IMR-90 (cell line): ENCODE data around the gene DSCAM. TPM values are rescaled to one million over a fixed set of nuclear protein-coding genes. Genes with fewer than 3 reads are reported as not detected.

ENCODE experiments used
- ATAC-seq: fragments of 200-7000 bp; cut with Tn5 transposase; 2 replicates; pipeline ENCODE4 v1.9.1; 2020; ENCODE audit warnings: low read depth, mild to moderate bottlenecking, moderate library complexity
- BruUV-seq: library from RNA; stranded (reverse); fragments of 400-500 nt; replicated peaks from 2 replicates; lab custom pipeline; 2021; lab: Mats Ljungman, UMichigan
- CTCF ChIA-PET: fragments of 300-600 bp; formaldehyde crosslinking; extraction: SDS; loops from one replicate; lab custom pipeline; 2021; ENCODE audit warnings: antibody characterized with exemption; lab: Yijun Ruan, JAX
- POLR2A ChIA-PET: fragments of 300-600 bp; sonication (Branson Sonifier 250); formaldehyde crosslinking; loops from one replicate; lab custom pipeline; 2022; ENCODE audit warnings: antibody characterized with exemption; ENCODE audit not compliant: unreplicated experiment; lab: Charles Lee
- DNase-seq: peaks from one replicate; pipeline ENCODE4 v3.0.0; 2013
- H2AFZ ChIP-seq: replicated peaks from 2 replicates; pipeline ENCODE3; 2013; ENCODE audit warnings: low read length, mild to moderate bottlenecking; ENCODE audit not compliant: poor library complexity
- H2AK5ac ChIP-seq: 2 replicates; pipeline ENCODE4 v1.6.1; 2013; ENCODE audit warnings: low read depth, low read length, inconsistent platforms
- H2AK9ac ChIP-seq: replicated peaks from 2 replicates; pipeline ENCODE3; 2013; ENCODE audit warnings: mild to moderate bottlenecking, low read depth, low read length, moderate library complexity; ENCODE audit not compliant: poor library complexity
- H2BK120ac ChIP-seq: 2 replicates; pipeline ENCODE4 v1.6.1; 2013; ENCODE audit warnings: low read depth, low read length, inconsistent platforms
- H2BK15ac ChIP-seq: 3 replicates; pipeline ENCODE4 v1.6.1; 2013; ENCODE audit warnings: low read depth, low read length, inconsistent platforms
- H2BK20ac ChIP-seq: 2 replicates; pipeline ENCODE4 v1.6.1; 2013; ENCODE audit warnings: low read depth, mild to moderate bottlenecking, inconsistent platforms, low read length, moderate library complexity
- H2BK5ac ChIP-seq: 2 replicates; pipeline ENCODE4 v1.6.1; 2013; ENCODE audit warnings: mild to moderate bottlenecking, low read depth, low read length, inconsistent platforms; ENCODE audit not compliant: poor library complexity, severe bottlenecking
- H3K14ac ChIP-seq: replicated peaks from 2 replicates; pipeline ENCODE4 v1.6.1; 2013; ENCODE audit warnings: low read depth, low read length, inconsistent platforms
- H3K18ac ChIP-seq: 2 replicates; pipeline ENCODE4 v1.6.1; 2013; ENCODE audit warnings: low read depth, low read length, control low read depth
- H3K23ac ChIP-seq: 2 replicates; pipeline ENCODE4 v1.6.1; 2013; ENCODE audit warnings: low read depth, low read length, inconsistent platforms
- H3K27ac ChIP-seq: 2 replicates; pipeline ENCODE4 v1.5.1; 2013; ENCODE audit warnings: mild to moderate bottlenecking, control low read depth, low read length; ENCODE audit not compliant: insufficient read depth
- H3K27me3 ChIP-seq: 2 replicates; pipeline ENCODE4 v1.6.1; 2013; ENCODE audit warnings: low read length; ENCODE audit not compliant: control insufficient read depth, insufficient read depth
- H3K36me3 ChIP-seq: 2 replicates; pipeline ENCODE4 v1.6.1; 2013; ENCODE audit warnings: low read length, mixed read lengths; ENCODE audit not compliant: control insufficient read depth, insufficient read depth
- H3K4ac ChIP-seq: 2 replicates; pipeline ENCODE4 v1.6.1; 2013; ENCODE audit warnings: low read depth, low read length, inconsistent platforms
- H3K4me1 ChIP-seq: 2 replicates; pipeline ENCODE4 v1.6.1; 2013; ENCODE audit warnings: low read length, mixed read lengths; ENCODE audit not compliant: control insufficient read depth, insufficient read depth
- H3K4me2 ChIP-seq: 2 replicates; pipeline ENCODE4 v1.6.1; 2013; ENCODE audit warnings: low read depth, mild to moderate bottlenecking, control low read depth, low read length, moderate library complexity
- H3K4me3 ChIP-seq: 2 replicates; pipeline ENCODE4 v1.5.1; 2013; ENCODE audit warnings: low read depth, mild to moderate bottlenecking, control low read depth, low read length, moderate library complexity; ENCODE audit not compliant: insufficient read depth
- H3K56ac ChIP-seq: 2 replicates; pipeline ENCODE4 v1.6.1; 2013; ENCODE audit warnings: low read length, inconsistent platforms; ENCODE audit not compliant: insufficient read depth; ENCODE audit errors: extremely low read depth
- H3K79me1 ChIP-seq, 2 experiments: 2 replicates each; pipeline ENCODE4 v1.6.1; 2013; ENCODE audit warnings: low read length in 2 of 2, inconsistent platforms in 1 of 2, low read depth in 1 of 2
- H3K9ac ChIP-seq: 2 replicates; pipeline ENCODE4 v1.6.1; 2013; ENCODE audit warnings: low read depth, low read length, control low read depth
- H3K9me1 ChIP-seq: 2 replicates; pipeline ENCODE4 v1.6.1; 2013; ENCODE audit warnings: low read length, inconsistent platforms; ENCODE audit not compliant: insufficient read depth
- H3K9me3 ChIP-seq: 2 replicates; pipeline ENCODE4 v1.6.1; 2013; ENCODE audit warnings: low read length; ENCODE audit not compliant: control insufficient read depth, insufficient read depth
- H4K20me1 ChIP-seq: 2 replicates; pipeline ENCODE4 v1.6.1; 2013; ENCODE audit warnings: low read length, inconsistent platforms; ENCODE audit not compliant: insufficient read depth
- H4K5ac ChIP-seq: 2 replicates; pipeline ENCODE4 v1.6.1; 2013; ENCODE audit warnings: mild to moderate bottlenecking, low read depth, low read length, control low read depth
- H4K8ac ChIP-seq, 2 experiments: 2 replicates each; pipeline ENCODE4 v1.6.1; 2013; ENCODE audit warnings: low read depth in 2 of 2, low read length in 2 of 2, control low read depth in 1 of 2, inconsistent platforms in 1 of 2
- H4K91ac ChIP-seq: 2 replicates; pipeline ENCODE4 v1.6.1; 2013; ENCODE audit warnings: low read depth, low read length, inconsistent platforms; ENCODE audit not compliant: insufficient read depth
- ELK1 ChIP-seq: fragments of 150-350 bp; IDR thresholded peaks from 2 replicates; pipeline ENCODE4 v1.6.1; 2016; ENCODE audit warnings: low read depth, mild to moderate bottlenecking, low read length, moderate library complexity, borderline replicate concordance
- POLR2A ChIP-seq: IDR thresholded peaks from 2 replicates; pipeline ENCODE4 v1.6.1; 2012; ENCODE audit warnings: mild to moderate bottlenecking, low read depth, low read length
- dilution Hi-C: fragments of 300-500 bp; cut with HindIII; formaldehyde crosslinking; loops from one replicate; pipeline ENCODE4 v1.14.3; 2018; ENCODE audit warnings: low sequenced_read_pairs; ENCODE audit not compliant: unreplicated experiment
- in situ Hi-C: fragments of 300-500 bp; cut with MboI; formaldehyde crosslinking; loops from 3 replicates; pipeline ENCODE4 v1.14.3; 2019; ENCODE audit warnings: low sequenced_read_pairs, inconsistent platforms, mixed read lengths
- intact Hi-C: fragments of 100-400 bp; cut with micrococcal nuclease; formaldehyde crosslinking; loops from 2 replicates; pipeline ENCODE4 v1.10.0; 2022
- polyA plus RNA-seq, 3 experiments: library from polyadenylated mRNA; depleted of rRNA; stranded (reverse); fragments of >200 nt; gene quantifications; 2 replicates each; pipeline ENCODE4 v1.2.3, GENCODE V29; 2012; ENCODE audit warnings: low replicate concordance in 1 of 3
- total RNA-seq: library from RNA; depleted of rRNA; stranded (reverse); fragments of >200 nt; gene quantifications from 2 replicates; pipeline ENCODE4 v1.2.3, GENCODE V29; 2012

Gene DSCAM
- total and polyA plus RNA-seq, 2 of the 4 experiments (the other 2 are of a cell fraction), result under 0.01 to 0.02 TPM

DNA sequence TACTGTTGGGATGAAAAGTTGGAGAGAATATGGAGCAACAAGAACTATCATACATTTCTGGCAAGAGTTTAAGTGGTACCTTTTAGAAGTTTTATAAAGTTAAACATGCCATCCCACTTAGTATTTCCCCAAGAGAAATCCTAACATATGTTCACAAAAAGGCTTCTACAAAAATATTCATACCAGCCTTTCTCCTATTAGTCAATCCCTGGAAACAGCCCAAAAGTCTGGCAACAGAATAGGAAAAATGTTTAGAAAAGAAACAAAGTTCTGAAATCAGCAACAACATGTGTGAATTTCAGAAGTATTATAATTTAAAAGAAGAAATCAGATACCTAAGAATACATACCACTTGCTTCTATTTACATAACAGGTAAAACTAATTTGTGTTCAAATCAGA lies 271.0 kb downstream of the DSCAM start:
- Histone ChIP-seq H3K27ac (no peak overlapping the region), H2AK9ac (no peak overlapping the region), H3K79me1 (no peaks in the 10 kb centered on the region), H4K91ac (no peak overlapping the region), H3K9me3 (peaks cover 5% of the 10 kb centered on the region; the same call in 1 of the 2 replicates), H3K4me3 (no peak overlapping the region), H4K5ac (no peak overlapping the region), H2BK20ac (no peak overlapping the region), H2BK120ac (no peak overlapping the region), H3K4me2 (no peak overlapping the region), H3K14ac (no peak overlapping the region), H4K20me1 (no peaks in the 10 kb centered on the region), H3K4me1 (no peaks in the 10 kb centered on the region), H3K23ac (no peak overlapping the region), H3K4ac (no peak overlapping the region), H3K18ac (no peak overlapping the region), H3K36me3 (no peaks in the 10 kb centered on the region), H2BK15ac (no peak overlapping the region), H3K9me1 (no peaks in the 10 kb centered on the region), H2BK5ac (no peak overlapping the region), H2AK5ac (no peak overlapping the region), H3K9ac (no peak overlapping the region), H4K8ac (no peak overlapping the region), H3K56ac (no peak overlapping the region), H2AFZ (no peak overlapping the region), H3K27me3 (no peaks in the 10 kb centered on the region)
- ATAC-seq, result no peak
- dilution Hi-C loops, result no loop called here
- no peak for DNase-seq
- CTCF ChIA-PET, result no interaction called here
- TF ChIP-seq POLR2A, result no peak
- no peak for TF ChIP-seq ELK1
- BruUV-seq, result no TSS peak
- POLR2A ChIA-PET, result no interaction called here
- intact Hi-C loops, result no loop called here
- in situ Hi-C loops, result no loop called here
